HCT116 (cell line): ENCODE measurements around the gene CRTC1. TPM values are rescaled to one million over a fixed set of nuclear protein-coding genes. Genes with fewer than 3 reads are reported as not detected.

Experiments
- ATAC-seq: fragments of 200-7000 bp; cut with Tn5 transposase; 2 replicates; pipeline ENCODE4 v1.9.1; 2020; ENCODE audit warnings: mild to moderate bottlenecking, moderate library complexity
- BruUV-seq: library from RNA; stranded (reverse); fragments of 400-500 nt; replicated peaks from 2 replicates; lab custom pipeline; 2021; lab: Mats Ljungman, UMichigan
- CTCF ChIA-PET: fragments of 300-600 bp; sonication (Branson Sonifier 250); formaldehyde crosslinking; loops from one replicate; lab custom pipeline; 2021; ENCODE audit warnings: antibody characterized with exemption; lab: Charles Lee
- POLR2A ChIA-PET: fragments of 300-600, 350-600 bp; sonication (Branson Sonifier 250); formaldehyde crosslinking; loops from one replicate; lab custom pipeline; 2021; ENCODE audit warnings: antibody characterized with exemption; lab: Charles Lee
- RAD21 ChIA-PET, 2 experiments: fragments of 300-600 bp; sonication (Branson Sonifier 250); formaldehyde crosslinking; loops; one replicate each; lab custom pipeline; 2023; ENCODE audit warnings: low total read pairs in 2 of 2; ENCODE audit not compliant: uncharacterized antibody in 2 of 2, unreplicated experiment in 2 of 2, low non-redundant PET in 1 of 2; lab: Charles Lee
- DNase-seq: peaks from one replicate; pipeline ENCODE4 v3.0.0-alpha.2; 2010; ENCODE audit warnings: low read depth, low spot score
- H2AFZ ChIP-seq: fragments of 200-600 bp; shearing (Covaris generic), sonication (generic); 2 replicates; pipeline ENCODE4 v1.6.1; 2017; ENCODE audit warnings: low read depth, mixed run types, mixed read lengths, antibody characterized with exemption, low read length; ENCODE audit not compliant: poor library complexity, severe bottlenecking
- H3K27ac ChIP-seq: 2 replicates; pipeline ENCODE4 v1.5.1; 2012; ENCODE audit warnings: low read depth, low read length
- H3K27me3 ChIP-seq: fragments of 200-600 bp; sonication (generic); 2 replicates; pipeline ENCODE4 v1.6.1; 2016; ENCODE audit warnings: mixed run types, low read length, mixed read lengths; ENCODE audit not compliant: insufficient read depth
- H3K36me3 ChIP-seq, 2 experiments: fragments of 200-500 bp in 1 of 2; fragments of 200-600 bp in 1 of 2; sonication (Bioruptor generic) in 1 of 2; sonication (generic) in 1 of 2; 2 replicates each; pipeline versions ENCODE4 v1.5.1 to v1.6.1; 2014 to 2016; ENCODE audit warnings: low read length in 2 of 2, inconsistent platforms in 1 of 2, mixed read lengths in 1 of 2, mixed run types in 1 of 2; ENCODE audit not compliant: insufficient read depth in 2 of 2, control insufficient read depth in 1 of 2
- H3K4me1 ChIP-seq, 2 experiments: fragments of 200-600 bp in 1 of 2; sonication (generic) in 1 of 2; 2 replicates each; pipeline versions ENCODE4 v1.5.1 to v1.6.1; 2012 to 2017; ENCODE audit warnings: low read length in 2 of 2, inconsistent platforms in 1 of 2, mild to moderate bottlenecking in 1 of 2, mixed read lengths in 1 of 2, mixed run types in 1 of 2, moderate library complexity in 1 of 2; ENCODE audit not compliant: insufficient read depth in 2 of 2, control insufficient read depth in 1 of 2
- H3K4me2 ChIP-seq: fragments of 200-600 bp; sonication (generic); 2 replicates; pipeline ENCODE4 v1.6.1; 2017; ENCODE audit warnings: mixed run types, low read length, mixed read lengths
- H3K4me3 ChIP-seq, 2 experiments: fragments of 200-600 bp in 1 of 2; sonication (generic) in 1 of 2; replicated peaks in 1 of 2; 2 replicates each; pipeline ENCODE4 v1.5.1; 2011 to 2016; ENCODE audit warnings: low read length in 2 of 2, control low read depth in 1 of 2, low read depth in 1 of 2, mild to moderate bottlenecking in 1 of 2, mixed read lengths in 1 of 2, mixed run types in 1 of 2
- H3K79me2 ChIP-seq: fragments of 200-600 bp; sonication (generic); 2 replicates; pipeline ENCODE4 v1.6.1; 2017; ENCODE audit warnings: mild to moderate bottlenecking, mixed run types, low read length, moderate library complexity, mixed read lengths; ENCODE audit not compliant: insufficient read depth
- H3K9ac ChIP-seq: fragments of 200-600 bp; sonication (generic); 2 replicates; pipeline ENCODE4 v1.6.1; 2016; ENCODE audit warnings: low read length, mixed read lengths
- H3K9me2 ChIP-seq: fragments of 200-600 bp; sonication (generic), shearing (Covaris generic); 2 replicates; pipeline ENCODE4 v1.6.1; 2017; ENCODE audit warnings: mixed run types, mild to moderate bottlenecking, moderate library complexity; ENCODE audit not compliant: insufficient read depth
- H3K9me3 ChIP-seq, 2 experiments: fragments of 200-500 bp in 1 of 2; fragments of 200-600 bp in 1 of 2; sonication (Bioruptor generic) in 1 of 2; sonication (generic) in 1 of 2; 2 replicates each; pipeline ENCODE4 v1.6.1; 2014 to 2017; ENCODE audit warnings: low read length in 2 of 2, mixed read lengths in 2 of 2, inconsistent platforms in 1 of 2, low read depth in 1 of 2, mild to moderate bottlenecking in 1 of 2, mixed run types in 1 of 2, moderate library complexity in 1 of 2; ENCODE audit not compliant: control insufficient read depth in 1 of 2, insufficient read depth in 1 of 2
- H4K20me1 ChIP-seq: fragments of 200-600 bp; sonication (generic), shearing (Covaris generic); 2 replicates; pipeline ENCODE4 v1.6.1; 2017; ENCODE audit warnings: mixed run types, mild to moderate bottlenecking, moderate library complexity; ENCODE audit not compliant: insufficient read depth
- CBX3 ChIP-seq: IDR thresholded peaks from 2 replicates; pipeline ENCODE4 v1.6.1; 2012; ENCODE audit warnings: low read depth
- CEBPB ChIP-seq: IDR thresholded peaks from 2 replicates; pipeline ENCODE4 v1.6.1; 2012; ENCODE audit warnings: low read depth
- EZH2 ChIP-seq: fragments of 200-600 bp; sonication (generic); IDR thresholded peaks from 2 replicates; pipeline ENCODE4 v1.6.1; 2017; ENCODE audit warnings: antibody characterized with exemption, mixed run types
- JUND ChIP-seq: IDR thresholded peaks from 2 replicates; pipeline ENCODE4 v1.6.1; 2012
- POLR2A ChIP-seq: IDR thresholded peaks from 2 replicates; pipeline ENCODE4 v1.7.0; 2011; ENCODE audit warnings: borderline replicate concordance; ENCODE audit not compliant: insufficient read depth, insufficient read length; ENCODE audit errors: extremely low read depth
- SP1 ChIP-seq: IDR thresholded peaks from 2 replicates; pipeline ENCODE4 v1.6.1; 2012; ENCODE audit warnings: low read depth
- SRF ChIP-seq: IDR thresholded peaks from 2 replicates; pipeline ENCODE4 v1.6.1; 2012; ENCODE audit warnings: low read depth
- TCF7L2 ChIP-seq: IDR thresholded peaks from 2 replicates; pipeline ENCODE4 v1.7.0; 2011; ENCODE audit warnings: borderline replicate concordance, inconsistent platforms; ENCODE audit not compliant: insufficient read depth, insufficient read length; ENCODE audit errors: extremely low read depth
- YY1 ChIP-seq: IDR thresholded peaks from 2 replicates; pipeline ENCODE4 v1.6.1; 2011; ENCODE audit warnings: low read length, low read depth, moderate library complexity, mild to moderate bottlenecking; ENCODE audit not compliant: insufficient replicate concordance; ENCODE audit errors: extremely low read depth
- ZNF274 ChIP-seq: fragments of 200-500 bp; sonication (Bioruptor generic); IDR thresholded peaks from 2 replicates; pipeline ENCODE4 v1.6.1; 2014; ENCODE audit warnings: mild to moderate bottlenecking, low read depth, low read length, inconsistent platforms
- intact Hi-C: fragments of 100-400 bp; cut with micrococcal nuclease; formaldehyde crosslinking; loops from 2 replicates; pipeline ENCODE4 v1.10.0; 2022
- total RNA-seq: library from RNA; stranded (reverse); gene quantifications from one replicate; pipeline ENCODE4 v1.2.1, GENCODE V29; 2021; ENCODE audit not compliant: unreplicated experiment
- TF ChIP-seq, protein P1 (sequence below), 3 experiments: fragments of 200-600 bp in 1 of 3; sonication (generic) in 1 of 3; IDR thresholded peaks in 2 of 3; conservative IDR thresholded peaks in 1 of 3; 2 replicates each; pipeline ENCODE4 v1.5.1; 2012 to 2017; ENCODE audit warnings: low read depth in 2 of 3, low read length in 2 of 3, antibody characterized with exemption in 1 of 3, borderline replicate concordance in 1 of 3, control low read depth in 1 of 3, mild to moderate bottlenecking in 1 of 3, mixed read lengths in 1 of 3, mixed run types in 1 of 3, moderate library complexity in 1 of 3; ENCODE audit not compliant: insufficient read depth in 1 of 3

Gene CRTC1
- total RNA-seq, 1 experiment from 2014 or later = 14.9 TPM

DNA sequence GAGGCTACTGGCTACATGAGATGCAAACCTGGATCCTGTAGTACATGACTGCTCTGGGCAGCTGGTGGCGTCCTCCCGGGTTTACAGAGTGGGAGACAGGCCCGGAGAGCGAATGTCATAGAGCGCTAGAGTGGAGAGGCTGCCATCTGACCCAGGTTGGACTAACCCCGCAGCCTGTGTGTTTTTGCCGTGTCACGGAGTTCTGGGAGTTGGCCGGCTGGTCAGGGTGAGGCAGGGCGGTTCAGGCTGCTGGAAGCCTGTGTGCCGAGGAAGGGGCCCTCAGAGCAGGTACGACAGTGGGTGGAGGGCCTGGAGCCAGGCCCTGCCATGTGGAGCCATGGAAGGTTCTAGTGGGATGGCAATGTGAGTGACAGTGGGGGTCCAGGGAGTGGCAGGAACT, 12.5 kb downstream of the CRTC1 start (continued):
- TF ChIP-seq JUND (no peak), YY1 (no peak), EZH2 (no peak)
- TF ChIP-seq, protein P1, sequence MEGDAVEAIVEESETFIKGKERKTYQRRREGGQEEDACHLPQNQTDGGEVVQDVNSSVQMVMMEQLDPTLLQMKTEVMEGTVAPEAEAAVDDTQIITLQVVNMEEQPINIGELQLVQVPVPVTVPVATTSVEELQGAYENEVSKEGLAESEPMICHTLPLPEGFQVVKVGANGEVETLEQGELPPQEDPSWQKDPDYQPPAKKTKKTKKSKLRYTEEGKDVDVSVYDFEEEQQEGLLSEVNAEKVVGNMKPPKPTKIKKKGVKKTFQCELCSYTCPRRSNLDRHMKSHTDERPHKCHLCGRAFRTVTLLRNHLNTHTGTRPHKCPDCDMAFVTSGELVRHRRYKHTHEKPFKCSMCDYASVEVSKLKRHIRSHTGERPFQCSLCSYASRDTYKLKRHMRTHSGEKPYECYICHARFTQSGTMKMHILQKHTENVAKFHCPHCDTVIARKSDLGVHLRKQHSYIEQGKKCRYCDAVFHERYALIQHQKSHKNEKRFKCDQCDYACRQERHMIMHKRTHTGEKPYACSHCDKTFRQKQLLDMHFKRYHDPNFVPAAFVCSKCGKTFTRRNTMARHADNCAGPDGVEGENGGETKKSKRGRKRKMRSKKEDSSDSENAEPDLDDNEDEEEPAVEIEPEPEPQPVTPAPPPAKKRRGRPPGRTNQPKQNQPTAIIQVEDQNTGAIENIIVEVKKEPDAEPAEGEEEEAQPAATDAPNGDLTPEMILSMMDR (IDR thresholded peaks at IDR 0.05 in 2 of 3, conservative IDR thresholded peaks at IDR 0.05 in 1 of 3; ENCODE audit: borderline replicate concordance in 1 of 3, insufficient read depth in 1 of 3, low read depth in 2 of 3, low read length in 2 of 3) = no peak

GRCh38 chr19:18697680-18698079, 14.2 kb downstream of the CRTC1 start:
- Histone ChIP-seq H3K4me1 (no peaks in the 10 kb centered on the region), H4K20me1 (no peaks in the 10 kb centered on the region), H3K36me3 (no peaks in the 10 kb centered on the region), H3K9me3 (no peaks in the 10 kb centered on the region), H3K27me3 (no peaks in the 10 kb centered on the region), H3K9me2 (no peaks in the 10 kb centered on the region), H3K4me3 (no peak overlapping the region), H3K4me2 (no peak overlapping the region), H3K79me2 (0 out of 2 replicates have a peak, but pooled peaks cover 3% of the 10 kb centered on the region)
- DNase-seq (no peak), ATAC-seq (no peak)
- intact Hi-C loops = no loop called here
- TF ChIP-seq CBX3 = no peak
- no peak for TF ChIP-seq EZH2
- TF ChIP-seq SRF = no peak
- TF ChIP-seq SP1 = no peak
- no peak for TF ChIP-seq ZNF274
- no peak for TF ChIP-seq TCF7L2
- TF ChIP-seq CEBPB = no peak
- TF ChIP-seq POLR2A = no peak
- TF ChIP-seq, all 23 proteins: peak for 0
- Histone ChIP-seq H3K27ac (no peak overlapping the region), H2AFZ (no peak overlapping the region), H3K9ac (no peak overlapping the region)
- ChIA-PET POLR2A (no interaction called here), RAD21 (no interaction called here), CTCF (no interaction called here)
- no TSS peak for BruUV-seq
